B cell (primary cell): ENCODE measurements around the gene CCDC106.

ENCODE experiments used
- CTCF ChIP-seq: fragments of 200-600 bp; IDR thresholded peaks from one replicate; pipeline ENCODE4 v1.8.0; 2022; ENCODE audit warnings: antibody characterized with exemption, mild to moderate bottlenecking
- EZH2 ChIP-seq: IDR thresholded peaks from 2 replicates; pipeline ENCODE4 v1.6.1; 2012; ENCODE audit warnings: borderline replicate concordance, low read depth, mild to moderate bottlenecking, moderate library complexity, low read length; ENCODE audit not compliant: insufficient read depth, poor library complexity, severe bottlenecking

GRCh38 chr19:55669418-55670279, 21.6 kb downstream of the CCDC106 start:
- TF ChIP-seq EZH2, result no peak
- TF ChIP-seq CTCF, result no peak
